H9 (cell line): Measurements from ENCODE around the gene PTGDR2. TPM values are rescaled to one million over a fixed set of nuclear protein-coding genes. Genes with fewer than 3 reads are reported as not detected.
A peak's percentile ranks its signal among the peaks of the same experiment; 100 is the strongest.

Source experiments
- DNase-seq: peaks from one replicate; pipeline ENCODE4 v3.0.0-alpha.2; 2017
- H2AFZ ChIP-seq: one replicate; pipeline ENCODE4 v1.6.1; 2013; ENCODE audit warnings: mild to moderate bottlenecking, low read length, control low read depth, moderate library complexity
- H2AK5ac ChIP-seq: 2 replicates; pipeline ENCODE4 v1.6.1; 2013; ENCODE audit warnings: low read length, control low read depth, mixed read lengths; ENCODE audit not compliant: insufficient read length
- H2BK120ac ChIP-seq: one replicate; pipeline ENCODE4 v1.6.1; 2013; ENCODE audit warnings: low read depth, mild to moderate bottlenecking, low read length, control low read depth, inconsistent platforms; ENCODE audit not compliant: poor library complexity, severe bottlenecking
- H2BK12ac ChIP-seq: 2 replicates; pipeline ENCODE4 v1.6.1; 2013; ENCODE audit warnings: low read length, control low read depth, mixed read lengths, low read depth; ENCODE audit not compliant: insufficient read length
- H2BK15ac ChIP-seq: 2 replicates; pipeline ENCODE4 v1.6.1; 2013; ENCODE audit warnings: low read depth, low read length, control low read depth
- H2BK20ac ChIP-seq: one replicate; pipeline ENCODE4 v1.6.1; 2013; ENCODE audit warnings: low read depth, mild to moderate bottlenecking, low read length, control low read depth, inconsistent platforms; ENCODE audit not compliant: poor library complexity, severe bottlenecking
- H2BK5ac ChIP-seq: 2 replicates; pipeline ENCODE4 v1.6.1; 2013; ENCODE audit warnings: low read length, control low read depth, mixed read lengths; ENCODE audit not compliant: insufficient read length
- H3K14ac ChIP-seq: 2 replicates; pipeline ENCODE4 v1.6.1; 2013; ENCODE audit warnings: low read length, control low read depth; ENCODE audit not compliant: insufficient read depth
- H3K18ac ChIP-seq: 2 replicates; pipeline ENCODE4 v1.6.1; 2013; ENCODE audit warnings: low read depth, mild to moderate bottlenecking, mixed read lengths, low read length, control low read depth; ENCODE audit not compliant: insufficient read length
- H3K23ac ChIP-seq: 2 replicates; pipeline ENCODE4 v1.6.1; 2013; ENCODE audit warnings: low read length, control low read depth, mixed read lengths, low read depth; ENCODE audit not compliant: insufficient read length
- H3K23me2 ChIP-seq: 2 replicates; pipeline ENCODE4 v1.6.1; 2013; ENCODE audit warnings: low read depth, mild to moderate bottlenecking, mixed read lengths, low read length, control low read depth; ENCODE audit not compliant: insufficient read length, poor library complexity, severe bottlenecking
- H3K27ac ChIP-seq: 2 replicates; pipeline ENCODE4 v1.5.1; 2013; ENCODE audit warnings: low read length, control low read depth, mixed read lengths, low read depth; ENCODE audit not compliant: insufficient read length
- H3K27me3 ChIP-seq: 2 replicates; pipeline ENCODE4 v1.6.1; 2013; ENCODE audit warnings: low read length, control low read depth, inconsistent platforms; ENCODE audit not compliant: insufficient read depth
- H3K4ac ChIP-seq: 2 replicates; pipeline ENCODE4 v1.6.1; 2013; ENCODE audit warnings: low read depth, mild to moderate bottlenecking, control low read depth, inconsistent platforms, low read length, moderate library complexity
- H3K4me1 ChIP-seq: 2 replicates; pipeline ENCODE4 v1.6.1; 2013; ENCODE audit warnings: low read length, control low read depth, inconsistent platforms; ENCODE audit not compliant: insufficient read depth
- H3K4me2 ChIP-seq: 2 replicates; pipeline ENCODE4 v1.6.1; 2013; ENCODE audit warnings: low read length, control low read depth, mixed read lengths; ENCODE audit not compliant: insufficient read length, insufficient read depth
- H3K56ac ChIP-seq: 2 replicates; pipeline ENCODE4 v1.6.1; 2013; ENCODE audit warnings: low read depth, mild to moderate bottlenecking, mixed read lengths, low read length, control low read depth; ENCODE audit not compliant: insufficient read length
- H3K79me1 ChIP-seq: 2 replicates; pipeline ENCODE4 v1.6.1; 2013; ENCODE audit warnings: low read depth, mild to moderate bottlenecking, moderate library complexity, low read length, control low read depth, inconsistent platforms; ENCODE audit not compliant: insufficient read depth, poor library complexity, severe bottlenecking
- H3K79me2 ChIP-seq: 2 replicates; pipeline ENCODE4 v1.6.1; 2013; ENCODE audit warnings: low read length, control low read depth, inconsistent platforms; ENCODE audit not compliant: insufficient read depth
- H3K9ac ChIP-seq: 2 replicates; pipeline ENCODE4 v1.6.1; 2013; ENCODE audit warnings: low read length, control low read depth, mixed read lengths; ENCODE audit not compliant: insufficient read length; ENCODE audit errors: extremely low read depth
- H3K9me3 ChIP-seq: one replicate; pipeline ENCODE4 v1.6.1; 2013; ENCODE audit warnings: low read depth, low read length, inconsistent platforms; ENCODE audit not compliant: control insufficient read depth
- H3T11ph ChIP-seq: one replicate; pipeline ENCODE4 v1.6.1; 2013; ENCODE audit warnings: mild to moderate bottlenecking, low read length, control low read depth, inconsistent platforms
- H4K20me1 ChIP-seq: one replicate; pipeline ENCODE4 v1.6.1; 2013; ENCODE audit not compliant: control insufficient read depth, insufficient read length, insufficient read depth
- H4K5ac ChIP-seq: 2 replicates; pipeline ENCODE4 v1.6.1; 2013; ENCODE audit warnings: low read depth, mild to moderate bottlenecking, mixed read lengths, low read length, control low read depth; ENCODE audit not compliant: insufficient read length
- H4K8ac ChIP-seq: replicated peaks from 2 replicates; pipeline ENCODE4 v1.6.1; 2013; ENCODE audit warnings: low read length, control low read depth, mixed read lengths, low read depth; ENCODE audit not compliant: insufficient read length
- H4K91ac ChIP-seq: 2 replicates; pipeline ENCODE4 v1.6.1; 2013; ENCODE audit warnings: low read depth, mild to moderate bottlenecking, moderate library complexity, mixed read lengths, low read length, control low read depth; ENCODE audit not compliant: insufficient read length
- H3K27ac Mint-ChIP-seq, 3 experiments: 2 replicates in 2 of 3; 3 replicates in 1 of 3; pipeline ENCODE4 v1.8.0; 2020 to 2021; ENCODE audit warnings: mixed read lengths in 3 of 3, mild to moderate bottlenecking in 1 of 3, moderate library complexity in 1 of 3
- H3K27me3 Mint-ChIP-seq: 2 replicates; pipeline ENCODE4 v1.8.0; 2021; ENCODE audit warnings: low read depth, mild to moderate bottlenecking, moderate library complexity, mixed read lengths
- H3K36me3 Mint-ChIP-seq, 3 experiments: 2 replicates in 2 of 3; 3 replicates in 1 of 3; pipeline ENCODE4 v1.8.0; 2020 to 2021; ENCODE audit warnings: low read depth in 3 of 3, mixed read lengths in 3 of 3; ENCODE audit not compliant: insufficient read depth in 1 of 3
- H3K4me1 Mint-ChIP-seq, 2 experiments: 2 replicates each; pipeline ENCODE4 v1.8.0; 2020; ENCODE audit warnings: mixed read lengths in 2 of 2
- H3K4me3 Mint-ChIP-seq, 2 experiments: 2 replicates in 1 of 2; 3 replicates in 1 of 2; pipeline ENCODE4 v1.8.0; 2020 to 2021; ENCODE audit warnings: mild to moderate bottlenecking in 2 of 2, mixed read lengths in 2 of 2, moderate library complexity in 1 of 2
- H3K9me3 Mint-ChIP-seq, 2 experiments: 2 replicates in 1 of 2; 3 replicates in 1 of 2; pipeline ENCODE4 v1.8.0; 2020; ENCODE audit warnings: mild to moderate bottlenecking in 2 of 2, mixed read lengths in 2 of 2, moderate library complexity in 1 of 2
- WGBS: extraction: QIAGEN DNeasy Blood & Tissue Kit; methylation state at CpG from one replicate; pipeline ENCODE4 v1.1.7; 2013; ENCODE audit warnings: missing lambda C conversion rate, low lambda C conversion rate, mixed read lengths; ENCODE audit not compliant: insufficient read length; ENCODE audit errors: extremely low coverage; 5-methylcytosine and 5-hydroxymethylcytosine counted together
- total RNA-seq: library from RNA; stranded (reverse); gene quantifications from 2 replicates; pipeline ENCODE4 v1.2.1, GENCODE V29; 2021
- TF ChIP-seq, protein P1 (sequence below): fragments of 200-600 bp; sonication (generic); conservative IDR thresholded peaks from 3 replicates; pipeline ENCODE4 v1.8.0; 2021; ENCODE audit warnings: antibody characterized with exemption, mild to moderate bottlenecking

Gene PTGDR2
- total RNA-seq, 1 experiment from 2014 or later = not detected

DNA sequence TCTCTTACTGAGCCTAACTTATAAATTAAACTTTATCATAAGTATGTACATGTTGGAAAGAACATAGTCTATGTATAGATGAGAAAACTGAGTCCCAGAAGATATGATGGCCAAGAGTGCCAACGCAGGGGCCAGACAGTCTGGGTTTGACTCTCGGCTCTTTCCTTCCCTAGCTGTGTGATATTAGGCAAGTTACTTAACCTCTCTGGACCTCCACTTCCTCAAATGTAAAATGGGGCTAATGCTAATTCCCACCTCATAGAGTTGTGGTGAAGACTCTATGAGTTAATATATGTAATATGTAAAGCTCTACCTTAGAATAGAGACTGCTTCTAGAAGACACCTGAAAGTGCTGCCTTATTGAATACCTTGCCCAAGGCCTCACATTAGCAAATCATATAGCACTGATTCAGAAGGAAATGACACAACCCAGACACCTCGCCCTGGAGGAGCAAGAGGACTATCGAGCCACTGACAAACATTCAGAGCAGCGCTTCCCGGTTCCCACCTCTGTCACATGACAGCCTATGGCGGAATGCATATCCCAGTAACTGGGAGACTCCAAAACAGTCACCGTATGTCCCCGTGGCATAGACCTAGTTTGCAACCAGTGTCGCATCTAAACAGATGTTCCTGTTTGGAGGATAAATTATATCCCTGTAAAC, 25.1 kb downstream of the PTGDR2 start:
- H3K23ac ChIP-seq = no peak overlapping the region
- H3K4me1 ChIP-seq = no peaks in the 10 kb centered on the region
- H3K56ac ChIP-seq = no peak overlapping the region
- no peaks in the 10 kb centered on the region for H4K20me1 ChIP-seq
- Mint-ChIP-seq H3K4me3 (peak overlapping the region in 1 of 2 experiments; percentile 8; a peak in 1 of 5 replicates), H3K27ac (no peak overlapping the region), H3K27me3 (peaks cover 12% of the 10 kb centered on the region), H3K36me3 (no peaks in the 10 kb centered on the region), H3K9me3 (no peaks in the 10 kb centered on the region), H3K4me1 (peaks cover 0 to 3% of the 10 kb centered on the region in 2 experiments; a peak in 1 of 4 replicates)
- no peak overlapping the region for H3T11ph ChIP-seq
- WGBS = no CpG with 5 or more reads among the region's 10 CpGs
- no peak overlapping the region for H4K5ac ChIP-seq
- H3K23me2 ChIP-seq = no peaks in the 10 kb centered on the region
- no peaks in the 10 kb centered on the region for H3K79me1 ChIP-seq
- no peak overlapping the region for H4K91ac ChIP-seq
- no peak overlapping the region for H3K14ac ChIP-seq
- no peak overlapping the region for H2AFZ ChIP-seq
- no peak overlapping the region for H2BK15ac ChIP-seq
- TF ChIP-seq, protein P1, sequence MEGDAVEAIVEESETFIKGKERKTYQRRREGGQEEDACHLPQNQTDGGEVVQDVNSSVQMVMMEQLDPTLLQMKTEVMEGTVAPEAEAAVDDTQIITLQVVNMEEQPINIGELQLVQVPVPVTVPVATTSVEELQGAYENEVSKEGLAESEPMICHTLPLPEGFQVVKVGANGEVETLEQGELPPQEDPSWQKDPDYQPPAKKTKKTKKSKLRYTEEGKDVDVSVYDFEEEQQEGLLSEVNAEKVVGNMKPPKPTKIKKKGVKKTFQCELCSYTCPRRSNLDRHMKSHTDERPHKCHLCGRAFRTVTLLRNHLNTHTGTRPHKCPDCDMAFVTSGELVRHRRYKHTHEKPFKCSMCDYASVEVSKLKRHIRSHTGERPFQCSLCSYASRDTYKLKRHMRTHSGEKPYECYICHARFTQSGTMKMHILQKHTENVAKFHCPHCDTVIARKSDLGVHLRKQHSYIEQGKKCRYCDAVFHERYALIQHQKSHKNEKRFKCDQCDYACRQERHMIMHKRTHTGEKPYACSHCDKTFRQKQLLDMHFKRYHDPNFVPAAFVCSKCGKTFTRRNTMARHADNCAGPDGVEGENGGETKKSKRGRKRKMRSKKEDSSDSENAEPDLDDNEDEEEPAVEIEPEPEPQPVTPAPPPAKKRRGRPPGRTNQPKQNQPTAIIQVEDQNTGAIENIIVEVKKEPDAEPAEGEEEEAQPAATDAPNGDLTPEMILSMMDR = no peak
- no peak overlapping the region for H3K4me2 ChIP-seq
- no peak overlapping the region for H2BK20ac ChIP-seq
- no peak overlapping the region for H2BK5ac ChIP-seq
- H2BK120ac ChIP-seq = no peak overlapping the region
- no peak for DNase-seq
- no peak overlapping the region for H3K9ac ChIP-seq
- H3K9me3 ChIP-seq = no peaks in the 10 kb centered on the region
- H2AK5ac ChIP-seq = no peak overlapping the region
- no peaks in the 10 kb centered on the region for H3K27me3 ChIP-seq
- no peak overlapping the region for H2BK12ac ChIP-seq
- no peak overlapping the region for H3K18ac ChIP-seq
- no peak overlapping the region for H3K27ac ChIP-seq
- H3K4ac ChIP-seq = no peak overlapping the region
- H3K79me2 ChIP-seq = no peaks in the 10 kb centered on the region
- H4K8ac ChIP-seq = no peak overlapping the region
